HG02884 (cell line): ENCODE measurements around the gene ZNF593.

Experiments used
- ATAC-seq: cut with Tn5 transposase; IDR thresholded peaks from one replicate; pipeline ENCODE4 v1.9.1; 2021; ENCODE audit warnings: mild to moderate bottlenecking, moderate library complexity; ENCODE audit not compliant: unreplicated experiment

The ZNF593 gene

GRCh38 chr1:26168410-26169197, 1.1 kb upstream of the ZNF593 start, which contains the start of gene C1orf232:
Gene C1orf232, minus strand, starts transcription at chr1:26168963. Its CDS starts 464 bp downstream, at chr1:26168499.
- no peak for ATAC-seq

- ATAC-seq: no peak
These were observed 532 bp upstream of the ZNF593 start for GRCh38 chr1:26169198-26169554.

GRCh38 chr1:26170472-26170821, 739 bp downstream of the ZNF593 start:
- ATAC-seq: no peak

- no peak for ATAC-seq
These were observed 1.7 kb downstream of the ZNF593 start, which contains the start of gene ZNF593OS for GRCh38 chr1:26171084-26172072. Gene ZNF593OS, minus strand, starts transcription at chr1:26171832. Its CDS starts 171 bp downstream, at chr1:26171661.

GRCh38 chr1:26175346-26175745, 5.6 kb downstream of the ZNF593 start:
- ATAC-seq: no peak

GRCh38 chr1:26177182-26177684, 7.5 kb downstream of the ZNF593 start, which contains the start of gene CNKSR1:
Gene CNKSR1, plus strand, starts transcription at chr1:26177491. Its CDS starts 57 bp downstream, at chr1:26177548.
- ATAC-seq: no peak

- no peak for ATAC-seq
These were observed 10.3 kb downstream of the ZNF593 start for GRCh38 chr1:26180010-26180506.

GRCh38 chr1:26181586-26182382, 12.1 kb downstream of the ZNF593 start:
- ATAC-seq: no peak

GRCh38 chr1:26182383-26182696, 12.6 kb downstream of the ZNF593 start:
- no peak for ATAC-seq

GRCh38 chr1:26184086-26184485, 14.4 kb downstream of the ZNF593 start:
- no peak for ATAC-seq

GRCh38 chr1:26184883-26185282, 15.2 kb downstream of the ZNF593 start:
- ATAC-seq: no peak

GRCh38 chr1:26187882-26188281, 18.2 kb downstream of the ZNF593 start:
- ATAC-seq: no peak

GRCh38 chr1:26188477-26188876, 18.8 kb downstream of the ZNF593 start:
- no peak for ATAC-seq

GRCh38 chr1:26189331-26189730, 19.6 kb downstream of the ZNF593 start:
- no peak for ATAC-seq

- ATAC-seq: no peak
These were observed 20.1 kb downstream of the ZNF593 start for GRCh38 chr1:26189751-26190275.

- no peak for ATAC-seq
These were observed 20.8 kb downstream of the ZNF593 start, which contains the start of gene CATSPER4 for GRCh38 chr1:26190373-26190987. Gene CATSPER4, plus strand, starts transcription at chr1:26190602. Its CDS starts 26 bp downstream, at chr1:26190628.

- ATAC-seq: no peak
These were observed 22.0 kb downstream of the ZNF593 start for GRCh38 chr1:26191739-26192138.

- ATAC-seq: no peak
These were observed 26.1 kb downstream of the ZNF593 start for GRCh38 chr1:26195805-26196204.

GRCh38 chr1:26197301-26197700, 27.6 kb downstream of the ZNF593 start:
- no peak for ATAC-seq

- no peak for ATAC-seq
These were observed 28.1 kb downstream of the ZNF593 start for GRCh38 chr1:26197813-26198212.
